Keratinocyte (primary cell): ENCODE results near the gene LMNTD2.

Experiments used
- EZH2 ChIP-seq: IDR thresholded peaks from one replicate; pipeline ENCODE4 v1.6.1; 2012; ENCODE audit warnings: inconsistent platforms, mild to moderate bottlenecking, low read length, moderate library complexity
- TF ChIP-seq, protein P1 (sequence below), 3 experiments: IDR thresholded peaks in 1 of 3; conservative IDR thresholded peaks in 1 of 3; optimal IDR thresholded peaks in 1 of 3; 2 replicates in 2 of 3; 3 replicates in 1 of 3; pipeline versions ENCODE3 to v1.5.1; 2011; ENCODE audit warnings: low read length in 3 of 3, mild to moderate bottlenecking in 3 of 3, moderate library complexity in 2 of 3, control low read depth in 1 of 3, inconsistent platforms in 1 of 3; ENCODE audit not compliant: insufficient read depth in 2 of 3; ENCODE audit errors: extremely low read depth in 1 of 3

- TF ChIP-seq, protein P1, sequence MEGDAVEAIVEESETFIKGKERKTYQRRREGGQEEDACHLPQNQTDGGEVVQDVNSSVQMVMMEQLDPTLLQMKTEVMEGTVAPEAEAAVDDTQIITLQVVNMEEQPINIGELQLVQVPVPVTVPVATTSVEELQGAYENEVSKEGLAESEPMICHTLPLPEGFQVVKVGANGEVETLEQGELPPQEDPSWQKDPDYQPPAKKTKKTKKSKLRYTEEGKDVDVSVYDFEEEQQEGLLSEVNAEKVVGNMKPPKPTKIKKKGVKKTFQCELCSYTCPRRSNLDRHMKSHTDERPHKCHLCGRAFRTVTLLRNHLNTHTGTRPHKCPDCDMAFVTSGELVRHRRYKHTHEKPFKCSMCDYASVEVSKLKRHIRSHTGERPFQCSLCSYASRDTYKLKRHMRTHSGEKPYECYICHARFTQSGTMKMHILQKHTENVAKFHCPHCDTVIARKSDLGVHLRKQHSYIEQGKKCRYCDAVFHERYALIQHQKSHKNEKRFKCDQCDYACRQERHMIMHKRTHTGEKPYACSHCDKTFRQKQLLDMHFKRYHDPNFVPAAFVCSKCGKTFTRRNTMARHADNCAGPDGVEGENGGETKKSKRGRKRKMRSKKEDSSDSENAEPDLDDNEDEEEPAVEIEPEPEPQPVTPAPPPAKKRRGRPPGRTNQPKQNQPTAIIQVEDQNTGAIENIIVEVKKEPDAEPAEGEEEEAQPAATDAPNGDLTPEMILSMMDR (optimal IDR thresholded peaks at IDR 0.05 in 1 of 3, IDR thresholded peaks at IDR 0.05 in 1 of 3, conservative IDR thresholded peaks at IDR 0.05 in 1 of 3; ENCODE audit: extremely low read depth in 1 of 3, insufficient read depth in 2 of 3, low read length in 3 of 3), result no peak
- no peak for TF ChIP-seq EZH2
Observed at GRCh38 chr11:515131-515530, 45.4 kb downstream of the LMNTD2 start.
